Astrocyte (in vitro differentiated cells and primary cell): ENCODE data around the gene FUT4. TPM values are rescaled to one million over a fixed set of nuclear protein-coding genes. Genes with fewer than 3 reads are reported as not detected.
"Not testable (repeated sequence)": the region's sequence is repeated elsewhere in the genome, so short reads cannot be mapped to it uniquely, and the experiment has no call there.

ENCODE experiments used
- DNase-seq: peaks from one replicate; pipeline ENCODE4 v3.0.0-alpha.2; 2010; ENCODE audit warnings: low read depth
- FAIRE-seq: peaks from 2 replicates; lab custom pipeline; 2011; peaks lifted over from hg19 to GRCh38; lab: Jason Lieb, UNC
- H2AFZ ChIP-seq: 2 replicates; pipeline ENCODE4 v1.6.0; 2012; ENCODE audit warnings: low read depth, low read length, inconsistent platforms
- H3K27ac ChIP-seq: 2 replicates; pipeline ENCODE4 v1.5.1; 2011; ENCODE audit warnings: low read depth, low read length, inconsistent platforms
- H3K27me3 ChIP-seq: 2 replicates; pipeline ENCODE4 v1.6.0; 2011; ENCODE audit warnings: low read length, inconsistent platforms; ENCODE audit not compliant: insufficient read depth
- H3K36me3 ChIP-seq: 2 replicates; pipeline ENCODE4 v1.5.1; 2011; ENCODE audit warnings: low read length, inconsistent platforms; ENCODE audit not compliant: insufficient read depth
- H3K4me1 ChIP-seq: 2 replicates; pipeline ENCODE4 v1.5.1; 2011; ENCODE audit warnings: low read length, inconsistent platforms; ENCODE audit not compliant: insufficient read depth
- H3K4me2 ChIP-seq: 2 replicates; pipeline ENCODE4 v1.6.0; 2012; ENCODE audit warnings: low read length, inconsistent platforms
- H3K4me3 ChIP-seq: 2 replicates; pipeline ENCODE4 v1.5.1; 2011; ENCODE audit warnings: low read depth, mild to moderate bottlenecking, low read length, inconsistent platforms; ENCODE audit not compliant: insufficient read depth
- H3K79me2 ChIP-seq: 2 replicates; pipeline ENCODE4 v1.6.0; 2012; ENCODE audit warnings: mild to moderate bottlenecking, low read length, inconsistent platforms; ENCODE audit not compliant: insufficient read depth
- H3K9ac ChIP-seq: 2 replicates; pipeline ENCODE4 v1.6.0; 2012; ENCODE audit warnings: mild to moderate bottlenecking, low read length, inconsistent platforms
- H3K9me3 ChIP-seq: 2 replicates; pipeline ENCODE4 v1.5.1; 2012; ENCODE audit warnings: low read depth, mild to moderate bottlenecking, low read length, inconsistent platforms; ENCODE audit not compliant: insufficient read depth
- H4K20me1 ChIP-seq: 2 replicates; pipeline ENCODE4 v1.6.0; 2012; ENCODE audit warnings: low read length, inconsistent platforms; ENCODE audit not compliant: insufficient read depth
- H3K27ac Mint-ChIP-seq: one replicate; pipeline ENCODE4 v1.8.0; 2021; ENCODE audit warnings: mild to moderate bottlenecking, mixed read lengths; ENCODE audit not compliant: unreplicated experiment
- H3K27me3 Mint-ChIP-seq: one replicate; pipeline ENCODE4 v1.8.0; 2021; ENCODE audit warnings: low read depth, mixed read lengths; ENCODE audit not compliant: unreplicated experiment
- H3K36me3 Mint-ChIP-seq: one replicate; pipeline ENCODE4 v1.8.0; 2021; ENCODE audit warnings: low read depth, mixed read lengths; ENCODE audit not compliant: unreplicated experiment
- H3K4me1 Mint-ChIP-seq: one replicate; pipeline ENCODE4 v1.8.0; 2021; ENCODE audit warnings: low read depth, mixed read lengths; ENCODE audit not compliant: unreplicated experiment
- H3K4me3 Mint-ChIP-seq: one replicate; pipeline ENCODE4 v1.8.0; 2021; ENCODE audit warnings: mild to moderate bottlenecking, moderate library complexity, mixed read lengths; ENCODE audit not compliant: unreplicated experiment
- H3K9me3 Mint-ChIP-seq: one replicate; pipeline ENCODE4 v1.8.0; 2021; ENCODE audit warnings: mild to moderate bottlenecking, mixed read lengths; ENCODE audit not compliant: unreplicated experiment
- CTCF ChIP-seq: IDR thresholded peaks from 2 replicates; pipeline ENCODE4 v1.5.1; 2011; ENCODE audit warnings: low read depth, mild to moderate bottlenecking, inconsistent platforms, low read length, moderate library complexity; ENCODE audit not compliant: insufficient read depth
- EZH2 ChIP-seq: IDR thresholded peaks from 2 replicates; pipeline ENCODE4 v1.6.1; 2012; ENCODE audit warnings: mild to moderate bottlenecking, low read length, inconsistent platforms; ENCODE audit not compliant: insufficient read depth
- total RNA-seq: library from RNA; stranded (reverse); gene quantifications from 2 replicates; pipeline ENCODE4 v1.2.1, GENCODE V29; 2021

The FUT4 gene
- total RNA-seq, 1 donor from 2014 or later: 3.5 TPM

- FAIRE-seq: peak; percentile 63
- Mint-ChIP-seq H3K9me3 (no peaks in the 10 kb centered on the region), H3K4me1 (peaks cover 6% of the 10 kb centered on the region), H3K27me3 (no peaks in the 10 kb centered on the region), H3K4me3 (no peak overlapping the region), H3K27ac (no peak overlapping the region), H3K36me3 (peaks cover 3% of the 10 kb centered on the region)
- no peaks in the 10 kb centered on the region for H3K9me3 ChIP-seq
- peaks cover 5% of the 10 kb centered on the region for H3K79me2 ChIP-seq
- H4K20me1 ChIP-seq: no peaks in the 10 kb centered on the region
- H3K27me3 ChIP-seq: no peaks in the 10 kb centered on the region
- no peak for DNase-seq
- H3K4me3 ChIP-seq: no peak overlapping the region
- no peak overlapping the region for H3K27ac ChIP-seq
- TF ChIP-seq CTCF: no peak
- TF ChIP-seq EZH2: no peak
- H3K4me2 ChIP-seq: no peak overlapping the region
- peaks cover 12% of the 10 kb centered on the region for H3K36me3 ChIP-seq
- H2AFZ ChIP-seq: no peak overlapping the region
- H3K4me1 ChIP-seq: no peaks in the 10 kb centered on the region
- H3K9ac ChIP-seq: no peak overlapping the region
These were observed 43.5 kb upstream of the FUT4 start for GRCh38 chr11:94500181-94500580.

GRCh38 chr11:94501522-94501921, 42.2 kb upstream of the FUT4 start:
- H4K20me1 ChIP-seq: no peaks in the 10 kb centered on the region
- DNase-seq (no peak), FAIRE-seq (no peak)
- H3K4me1 Mint-ChIP-seq: no peaks in the 10 kb centered on the region
- no peaks in the 10 kb centered on the region for H3K27me3 Mint-ChIP-seq
- H3K4me3 ChIP-seq: no peak overlapping the region
- H3K4me2 ChIP-seq: no peak overlapping the region
- peaks cover 12% of the 10 kb centered on the region for H3K36me3 ChIP-seq
- H3K27ac ChIP-seq: no peak overlapping the region
- no peak overlapping the region for H3K4me3 Mint-ChIP-seq
- no peaks in the 10 kb centered on the region for H3K9me3 Mint-ChIP-seq
- H3K27ac Mint-ChIP-seq: no peak overlapping the region
- H3K27me3 ChIP-seq: no peaks in the 10 kb centered on the region
- no peaks in the 10 kb centered on the region for H3K4me1 ChIP-seq
- no peak overlapping the region for H2AFZ ChIP-seq
- H3K9ac ChIP-seq: no peak overlapping the region
- H3K79me2 ChIP-seq: no peaks in the 10 kb centered on the region
- TF ChIP-seq CTCF (no peak), EZH2 (no peak)
- no peaks in the 10 kb centered on the region for H3K9me3 ChIP-seq
- peaks cover 3% of the 10 kb centered on the region for H3K36me3 Mint-ChIP-seq

GRCh38 chr11:94504689-94505293, 38.9 kb upstream of the FUT4 start:
- H3K27me3 ChIP-seq: no peaks in the 10 kb centered on the region
- DNase-seq (peak; percentile 24), FAIRE-seq (peak; percentile 50)
- H4K20me1 ChIP-seq: no peaks in the 10 kb centered on the region
- H3K36me3 ChIP-seq: no peaks in the 10 kb centered on the region
- Mint-ChIP-seq H3K4me1 (no peaks in the 10 kb centered on the region), H3K27me3 (no peaks in the 10 kb centered on the region), H3K4me3 (no peak overlapping the region), H3K27ac (no peak overlapping the region), H3K9me3 (no peaks in the 10 kb centered on the region), H3K36me3 (no peaks in the 10 kb centered on the region)
- H3K4me2 ChIP-seq: no peak overlapping the region
- no peak overlapping the region for H3K4me3 ChIP-seq
- H3K27ac ChIP-seq: no peak overlapping the region
- TF ChIP-seq EZH2 (no peak), CTCF (peak; percentile 76)
- H2AFZ ChIP-seq: no peak overlapping the region
- no peaks in the 10 kb centered on the region for H3K4me1 ChIP-seq
- H3K9ac ChIP-seq: no peak overlapping the region
- no peaks in the 10 kb centered on the region for H3K9me3 ChIP-seq
- no peaks in the 10 kb centered on the region for H3K79me2 ChIP-seq

GRCh38 chr11:94506513-94506912, 37.2 kb upstream of the FUT4 start:
- not testable (repeated sequence) for H3K4me2 ChIP-seq, H3K4me3 ChIP-seq, H3K4me3 Mint-ChIP-seq, DNase-seq, H4K20me1 ChIP-seq, H2AFZ ChIP-seq, H3K27me3 ChIP-seq, H3K4me1 ChIP-seq, H3K9ac ChIP-seq, H3K27ac ChIP-seq, FAIRE-seq, H3K27ac Mint-ChIP-seq, H3K36me3 ChIP-seq, H3K4me1 Mint-ChIP-seq, H3K9me3 Mint-ChIP-seq, H3K79me2 ChIP-seq, H3K9me3 ChIP-seq, H3K36me3 Mint-ChIP-seq, H3K27me3 Mint-ChIP-seq
